PC-9 (cell line): ENCODE results near the gene IRF2BPL. TPM values are rescaled to one million over a fixed set of nuclear protein-coding genes. Genes with fewer than 3 reads are reported as not detected.

Experiments used
- BruUV-seq: library from RNA; stranded (reverse); fragments of 400-500 nt; replicated peaks from 2 replicates; lab custom pipeline; 2021; lab: Mats Ljungman, UMichigan
- CTCF ChIA-PET: fragments of 300-600 bp; sonication (Branson Sonifier 250); formaldehyde crosslinking; loops from one replicate; lab custom pipeline; 2022; ENCODE audit warnings: antibody characterized with exemption; lab: Charles Lee
- POLR2A ChIA-PET: fragments of 300-600 bp; sonication (Branson Sonifier 250); formaldehyde crosslinking; loops from one replicate; lab custom pipeline; 2022; ENCODE audit warnings: antibody characterized with exemption; ENCODE audit not compliant: unreplicated experiment; lab: Charles Lee
- DNase-seq, 2 experiments: peaks; one replicate each; pipeline versions ENCODE4 v3.0.0 to v3.0.0-alpha.2; 2015 to 2022; ENCODE audit warnings: mixed read lengths in 1 of 2
- H2AFZ ChIP-seq: fragments of 200-600 bp; sonication (generic); 2 replicates; pipeline ENCODE4 v1.8.1; 2017; ENCODE audit warnings: antibody characterized with exemption
- H3F3A ChIP-seq: fragments of 200-600 bp; sonication (generic); 2 replicates; pipeline ENCODE4 v1.8.1; 2017; ENCODE audit warnings: antibody characterized with exemption, mild to moderate bottlenecking, low read depth; ENCODE audit not compliant: insufficient read depth
- H3K27ac ChIP-seq: fragments of 200-600 bp; sonication (generic); 2 replicates; pipeline ENCODE4 v1.6.1; 2016; ENCODE audit warnings: mixed run types
- H3K27me3 ChIP-seq: fragments of 200-600 bp; sonication (generic); 2 replicates; pipeline ENCODE4 v1.6.1; 2016; ENCODE audit warnings: low read depth, mixed run types; ENCODE audit not compliant: insufficient read depth
- H3K36me3 ChIP-seq: fragments of 200-600 bp; sonication (generic); 2 replicates; pipeline ENCODE4 v1.6.1; 2016; ENCODE audit warnings: low read depth, mixed run types
- H3K4me1 ChIP-seq: fragments of 200-600 bp; sonication (generic); replicated peaks from 2 replicates; pipeline ENCODE4 v1.6.1; 2016; ENCODE audit warnings: mixed run types; ENCODE audit not compliant: insufficient read depth
- H3K4me2 ChIP-seq: fragments of 200-600 bp; sonication (generic); 2 replicates; pipeline ENCODE4 v1.6.1; 2017; ENCODE audit warnings: mixed run types
- H3K4me3 ChIP-seq: fragments of 200-600 bp; sonication (generic); 2 replicates; pipeline ENCODE4 v1.6.1; 2016; ENCODE audit warnings: mixed run types
- H3K79me2 ChIP-seq: fragments of 200-600 bp; sonication (generic); 2 replicates; pipeline ENCODE4 v1.6.1; 2017; ENCODE audit warnings: low read depth, mixed run types
- H3K9me2 ChIP-seq: fragments of 200-600 bp; sonication (generic); 2 replicates; pipeline ENCODE4 v1.8.1; 2017; ENCODE audit warnings: mild to moderate bottlenecking; ENCODE audit not compliant: insufficient read depth
- H3K9me3 ChIP-seq: fragments of 200-600 bp; sonication (generic); 2 replicates; pipeline ENCODE4 v1.8.1; 2016; ENCODE audit warnings: low read depth; ENCODE audit not compliant: insufficient read depth
- H4K20me1 ChIP-seq: fragments of 200-600 bp; sonication (generic); 2 replicates; pipeline ENCODE4 v1.8.1; 2017; ENCODE audit not compliant: insufficient read depth
- CTCF ChIP-seq: fragments of 200-600 bp; sonication (generic); conservative IDR thresholded peaks from 2 replicates; pipeline ENCODE4 v1.6.1; 2017; ENCODE audit warnings: mixed run types, antibody characterized with exemption, mild to moderate bottlenecking, moderate library complexity
- EZH2 ChIP-seq: fragments of 200-600 bp; sonication (generic); IDR thresholded peaks from 2 replicates; pipeline ENCODE4 v1.8.0; 2017; ENCODE audit warnings: antibody characterized with exemption, low read depth
- intact Hi-C: fragments of 100-400 bp; cut with micrococcal nuclease; formaldehyde crosslinking; loops from one replicate; pipeline ENCODE4 v1.10.0; 2022; ENCODE audit not compliant: unreplicated experiment
- total RNA-seq: library from RNA; stranded (reverse); gene quantifications from 2 replicates; pipeline ENCODE4 v1.2.3, GENCODE V29; 2021

IRF2BPL gene
- total RNA-seq, 1 experiment from 2014 or later = 74.6 TPM

- no peak for DNase-seq
- Histone ChIP-seq H3K9me2 (no peaks in the 10 kb centered on the region), H3K4me1 (peaks cover 39% of the 10 kb centered on the region), H3K27ac (no peak overlapping the region), H3K9me3 (no peaks in the 10 kb centered on the region), H4K20me1 (peaks cover under 1% of the 10 kb centered on the region), H3K4me2 (no peak overlapping the region), H3F3A (peaks cover 27% of the 10 kb centered on the region), H3K4me3 (no peak overlapping the region), H3K36me3 (no peaks in the 10 kb centered on the region), H3K79me2 (peaks cover 26% of the 10 kb centered on the region), H2AFZ (no peak overlapping the region), H3K27me3 (no peaks in the 10 kb centered on the region)
- ChIA-PET POLR2A (interaction anchor here (0.6 kb wide), 2 partner anchors 9 to 42 kb away, joined by 5 to 16 read pairs; no protein-coding TSS in a partner anchor), CTCF (no interaction called here)
- BruUV-seq = no TSS peak
- TF ChIP-seq CTCF (no peak), EZH2 (no peak)
- intact Hi-C loops = no loop called here
Measured at GRCh38 chr14:77018785-77019184, 9.7 kb downstream of the IRF2BPL start.

GRCh38 chr14:77017666-77018065, 10.8 kb downstream of the IRF2BPL start:
- peaks cover 29% of the 10 kb centered on the region for H3K4me1 ChIP-seq
- H3K4me2 ChIP-seq = no peak overlapping the region
- no peaks in the 10 kb centered on the region for H3K9me2 ChIP-seq
- no peak overlapping the region for H3K4me3 ChIP-seq
- TF ChIP-seq EZH2 (no peak), CTCF (no peak)
- H4K20me1 ChIP-seq = no peaks in the 10 kb centered on the region; the same call in 1 of the 2 replicates
- no peak overlapping the region for H2AFZ ChIP-seq
- no peaks in the 10 kb centered on the region for H3K9me3 ChIP-seq
- BruUV-seq = no TSS peak
- no peaks in the 10 kb centered on the region for H3K36me3 ChIP-seq
- POLR2A ChIA-PET = no interaction called here
- H3F3A ChIP-seq = peaks cover 16% of the 10 kb centered on the region
- H3K27me3 ChIP-seq = no peaks in the 10 kb centered on the region
- peaks cover 15% of the 10 kb centered on the region for H3K79me2 ChIP-seq
- no peak for DNase-seq
- CTCF ChIA-PET = no interaction called here
- H3K27ac ChIP-seq = no peak overlapping the region
- intact Hi-C loops = no loop called here

- Histone ChIP-seq H4K20me1 (no peaks in the 10 kb centered on the region), H3K4me3 (no peak overlapping the region), H3K4me1 (peaks cover 34% of the 10 kb centered on the region), H3K9me3 (no peaks in the 10 kb centered on the region), H2AFZ (no peak overlapping the region), H3K27me3 (no peaks in the 10 kb centered on the region), H3K79me2 (no peaks in the 10 kb centered on the region), H3K27ac (no peak overlapping the region), H3F3A (peaks cover 12% of the 10 kb centered on the region; the same call in 1 of the 2 replicates), H3K36me3 (no peaks in the 10 kb centered on the region), H3K9me2 (no peaks in the 10 kb centered on the region), H3K4me2 (no peak overlapping the region)
- POLR2A ChIA-PET = interaction anchor here (0.6 kb wide), 3 partner anchors 14 to 119 kb away, joined by 3 to 18 read pairs (median 8); no protein-coding TSS in a partner anchor
- TF ChIP-seq EZH2 (no peak), CTCF (no peak)
- no peak for DNase-seq
- CTCF ChIA-PET = no interaction called here
- intact Hi-C loops = no loop called here
- no TSS peak for BruUV-seq
Measured at GRCh38 chr14:77014734-77015133, 13.8 kb downstream of the IRF2BPL start.
